Thyroid gland (tissue), 4 donors: ENCODE results near the gene DHTKD1.

Experiments
- CTCF ChIP-seq, 6 experiments: fragments of 200-600 bp in 3 of 6; fragments of 450-650 bp in 3 of 6; sonication (generic) in 3 of 6; IDR thresholded peaks; one replicate each; pipeline ENCODE4 v1.5.1; 2016 to 2019; ENCODE audit warnings: antibody characterized with exemption in 6 of 6, mild to moderate bottlenecking in 2 of 6, inconsistent platforms in 1 of 6, moderate library complexity in 1 of 6
- POLR2A ChIP-seq, 2 donors: fragments of 450-650 bp; IDR thresholded peaks; one replicate each; pipeline ENCODE4 v1.6.1; 2017; ENCODE audit warnings: antibody characterized with exemption in 2 of 2, mild to moderate bottlenecking in 2 of 2, moderate library complexity in 1 of 2

- TF ChIP-seq CTCF (IDR thresholded peaks at IDR 0.05): no peak
- no peak for TF ChIP-seq POLR2A (IDR thresholded peaks at IDR 0.05)
These were observed 66.9 kb downstream of the DHTKD1 start for GRCh38 chr10:12135631-12136030.
